SU-DHL-6 (cell line): ENCODE data around the gene MTERF1.

Experiments
- H2AFZ ChIP-seq: fragments of 200-600 bp; sonication (generic); 2 replicates; pipeline ENCODE4 v1.6.1; 2014; ENCODE audit warnings: low read depth, mild to moderate bottlenecking, moderate library complexity, mixed read lengths, antibody characterized with exemption, low read length; ENCODE audit not compliant: severe bottlenecking
- H3F3A ChIP-seq: fragments of 200-600 bp; shearing (Covaris generic); 2 replicates; pipeline ENCODE4 v1.6.0; 2016; ENCODE audit warnings: antibody characterized with exemption, mild to moderate bottlenecking; ENCODE audit not compliant: insufficient read depth
- H3K27ac ChIP-seq: fragments of 200-600 bp; sonication (generic); 2 replicates; pipeline ENCODE4 v1.5.1; 2016; ENCODE audit warnings: low read depth, mild to moderate bottlenecking, low read length, moderate library complexity, mixed read lengths
- H3K27me3 ChIP-seq: fragments of 200-600 bp; sonication (generic), shearing (Covaris generic); 2 replicates; pipeline ENCODE4 v1.6.0; 2014; ENCODE audit warnings: mild to moderate bottlenecking, low read length
- H3K36me3 ChIP-seq: fragments of 200-600 bp; sonication (generic); 2 replicates; pipeline ENCODE4 v1.6.1; 2014; ENCODE audit warnings: mild to moderate bottlenecking, low read length, mixed read lengths
- H3K4me2 ChIP-seq: fragments of 300-600, 200-600 bp; shearing (Covaris generic), sonication (generic); 2 replicates; pipeline ENCODE4 v1.6.0; 2014; ENCODE audit warnings: low read length, low read depth, mild to moderate bottlenecking; ENCODE audit not compliant: poor library complexity, severe bottlenecking
- H3K4me3 ChIP-seq: fragments of 200-600 bp; sonication (generic); 2 replicates; pipeline ENCODE4 v1.5.1; 2014; ENCODE audit warnings: antibody characterized with exemption, low read length, mild to moderate bottlenecking, mixed read lengths; ENCODE audit not compliant: insufficient read depth, poor library complexity, severe bottlenecking
- H3K79me2 ChIP-seq: fragments of 200-600 bp; sonication (generic); 2 replicates; pipeline ENCODE4 v1.6.1; 2014; ENCODE audit warnings: mild to moderate bottlenecking, low read length, moderate library complexity; ENCODE audit not compliant: insufficient read depth
- H3K9ac ChIP-seq: fragments of 200-600 bp; sonication (generic); 2 replicates; pipeline ENCODE4 v1.7.0; 2014; ENCODE audit warnings: mild to moderate bottlenecking, low read length
- H3K9me2 ChIP-seq: fragments of 200-600 bp; sonication (generic); replicated peaks from 2 replicates; pipeline ENCODE4 v1.6.1; 2014; ENCODE audit warnings: low read length; ENCODE audit not compliant: insufficient read depth
- H3K9me3 ChIP-seq: fragments of 200-600 bp; sonication (generic); 2 replicates; pipeline ENCODE4 v1.6.1; 2014; ENCODE audit warnings: low read length, mixed read lengths; ENCODE audit not compliant: insufficient read depth
- H4K20me1 ChIP-seq: fragments of 200-600 bp; sonication (generic); 2 replicates; pipeline ENCODE4 v1.6.1; 2014; ENCODE audit warnings: low read depth, mild to moderate bottlenecking, antibody characterized with exemption, low read length, moderate library complexity, mixed read lengths
- CTCF ChIP-seq: fragments of 200-600 bp; sonication (generic); IDR thresholded peaks from one replicate; pipeline ENCODE4 v1.5.1; 2017; ENCODE audit warnings: antibody characterized with exemption, mild to moderate bottlenecking, low read length, moderate library complexity; ENCODE audit not compliant: insufficient read depth, poor library complexity, severe bottlenecking
- EZH2phosphoT487 ChIP-seq: fragments of 200-600 bp; sonication (generic), shearing (Covaris generic); conservative IDR thresholded peaks from 2 replicates; pipeline ENCODE4 v1.6.1; 2018; ENCODE audit warnings: mild to moderate bottlenecking, antibody characterized with exemption, low read length, moderate library complexity, mixed read lengths

The MTERF1 gene

GRCh38 chr7:91832493-91833045 is 47.9 kb downstream of the MTERF1 start:
- TF ChIP-seq CTCF (no peak), EZH2phosphoT487 (no peak)
- Histone ChIP-seq H3K27ac (no peak overlapping the region), H3K79me2 (no peaks in the 10 kb centered on the region), H3K9ac (no peak overlapping the region), H3K27me3 (no peaks in the 10 kb centered on the region), H3K9me2 (no peaks in the 10 kb centered on the region), H3K4me2 (no peak overlapping the region), H4K20me1 (no peaks in the 10 kb centered on the region), H3K36me3 (no peaks in the 10 kb centered on the region), H2AFZ (no peak overlapping the region), H3F3A (no peaks in the 10 kb centered on the region), H3K9me3 (no peaks in the 10 kb centered on the region), H3K4me3 (no peak overlapping the region)

DNA sequence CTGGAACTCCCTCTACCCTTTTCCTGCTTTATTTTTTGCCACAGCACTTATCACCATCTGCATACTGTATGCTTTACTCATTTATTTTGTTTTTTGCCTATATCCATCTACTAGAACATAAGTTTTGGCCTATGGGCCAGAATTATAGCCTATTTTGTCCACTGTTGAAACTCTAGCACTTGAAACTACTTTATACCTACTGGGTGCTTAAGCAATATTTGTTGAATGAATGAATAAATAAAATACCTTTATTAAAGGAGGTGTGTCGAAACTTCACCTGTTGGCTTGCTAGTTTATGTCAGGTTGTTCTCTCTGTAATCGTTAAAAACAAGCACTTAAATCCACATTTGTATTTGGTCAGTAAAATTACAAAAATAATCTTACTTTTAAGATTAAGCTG is 53.3 kb downstream of the MTERF1 start:
- Histone ChIP-seq H3K9me2 (no peaks in the 10 kb centered on the region), H2AFZ (no peak overlapping the region), H3K27me3 (no peaks in the 10 kb centered on the region), H3K36me3 (no peaks in the 10 kb centered on the region), H3F3A (no peaks in the 10 kb centered on the region), H3K4me2 (no peak overlapping the region), H3K79me2 (no peaks in the 10 kb centered on the region), H4K20me1 (no peaks in the 10 kb centered on the region), H3K9me3 (no peaks in the 10 kb centered on the region), H3K4me3 (no peak overlapping the region), H3K9ac (no peak overlapping the region), H3K27ac (no peak overlapping the region)
- TF ChIP-seq EZH2phosphoT487 (no peak), CTCF (no peak)

GRCh38 chr7:91826377-91826776 is 54.1 kb downstream of the MTERF1 start:
- no peak overlapping the region for H3K4me2 ChIP-seq
- H3K27ac ChIP-seq, result no peak overlapping the region
- no peak for TF ChIP-seq EZH2phosphoT487
- TF ChIP-seq CTCF, result no peak
- no peaks in the 10 kb centered on the region for H3K9me3 ChIP-seq
- no peaks in the 10 kb centered on the region for H4K20me1 ChIP-seq
- no peaks in the 10 kb centered on the region for H3K27me3 ChIP-seq
- H2AFZ ChIP-seq, result no peak overlapping the region
- no peaks in the 10 kb centered on the region for H3K9me2 ChIP-seq
- H3K9ac ChIP-seq, result no peak overlapping the region
- H3F3A ChIP-seq, result no peaks in the 10 kb centered on the region
- H3K4me3 ChIP-seq, result no peak overlapping the region
- H3K79me2 ChIP-seq, result no peaks in the 10 kb centered on the region
- no peaks in the 10 kb centered on the region for H3K36me3 ChIP-seq
